Measurements from ENCODE around the gene SNX15.
"Not testable (repeated sequence)": the region's sequence is repeated elsewhere in the genome, so short reads cannot be mapped to it uniquely, and the experiment has no call there.

The SNX15 gene

DNA sequence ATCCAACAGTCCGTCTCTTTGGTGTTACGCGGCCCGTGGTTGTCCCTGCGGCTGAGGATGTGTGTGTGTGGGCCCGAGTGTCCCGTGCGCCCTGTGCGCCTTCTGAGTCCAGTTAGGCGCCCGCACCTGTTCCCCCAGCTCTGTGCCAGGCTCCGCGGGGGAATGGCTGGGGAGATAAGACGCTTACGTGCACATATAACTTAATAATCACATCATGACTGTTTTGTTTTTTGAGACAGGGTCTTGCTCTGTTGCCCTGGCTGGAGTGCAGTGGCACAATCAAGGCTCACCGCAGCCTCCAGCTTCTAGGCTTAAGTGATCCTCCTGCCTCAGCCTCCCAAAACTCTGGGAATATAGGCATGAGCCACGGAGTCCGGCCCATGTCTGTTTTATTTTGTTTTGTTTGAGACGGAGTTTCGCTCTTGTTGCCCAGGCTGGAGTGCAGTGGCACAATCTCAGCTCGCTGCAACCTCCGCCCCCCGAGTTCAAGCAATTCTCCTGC lies 12.5 kb upstream of the SNX15 start:
- DNase-seq: peak in 5 of 56 donors; percentile 30 to 53 (median 40)

DNA sequence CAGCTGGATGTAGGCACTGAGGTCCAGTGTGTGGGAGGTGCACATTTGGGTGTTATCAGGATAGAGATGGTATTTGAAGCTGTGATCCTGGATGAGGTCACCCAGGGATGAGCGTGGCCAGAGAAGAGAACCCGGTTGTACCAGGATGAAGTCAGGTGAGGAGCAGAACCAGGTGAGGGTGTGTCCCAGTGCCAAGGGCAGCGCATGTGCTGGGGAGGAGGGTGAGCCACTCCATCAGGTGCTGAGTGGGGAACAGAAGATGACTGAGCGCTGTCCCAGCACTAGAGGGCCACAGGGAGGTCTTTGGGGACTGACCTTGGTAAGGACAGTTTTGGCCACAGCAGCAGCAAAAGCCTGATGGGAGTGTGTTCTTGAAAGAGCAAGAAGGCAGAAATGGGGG lies 10.5 kb upstream of the SNX15 start:
- DNase-seq: no peak

DNA sequence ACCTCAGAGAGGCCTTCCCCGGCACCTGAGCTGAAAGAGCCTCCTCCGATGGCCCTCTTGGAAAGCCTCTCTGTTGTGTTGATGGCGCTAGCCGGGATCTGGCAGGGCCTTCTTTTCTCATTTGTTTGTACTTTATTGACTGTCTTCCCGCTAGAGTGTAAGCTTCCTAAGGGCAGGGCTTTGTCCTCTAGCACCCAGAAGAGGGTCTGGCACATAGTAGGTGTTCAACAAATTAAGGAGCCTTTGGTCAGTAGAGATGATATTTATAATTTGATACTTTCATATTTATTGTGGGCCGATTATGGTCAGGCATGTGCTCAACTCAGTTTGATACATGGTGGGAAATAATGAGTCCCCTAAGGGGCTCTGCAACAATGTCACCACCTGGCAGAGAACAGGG lies 9.3 kb upstream of the SNX15 start:
- no peak for DNase-seq

DNA sequence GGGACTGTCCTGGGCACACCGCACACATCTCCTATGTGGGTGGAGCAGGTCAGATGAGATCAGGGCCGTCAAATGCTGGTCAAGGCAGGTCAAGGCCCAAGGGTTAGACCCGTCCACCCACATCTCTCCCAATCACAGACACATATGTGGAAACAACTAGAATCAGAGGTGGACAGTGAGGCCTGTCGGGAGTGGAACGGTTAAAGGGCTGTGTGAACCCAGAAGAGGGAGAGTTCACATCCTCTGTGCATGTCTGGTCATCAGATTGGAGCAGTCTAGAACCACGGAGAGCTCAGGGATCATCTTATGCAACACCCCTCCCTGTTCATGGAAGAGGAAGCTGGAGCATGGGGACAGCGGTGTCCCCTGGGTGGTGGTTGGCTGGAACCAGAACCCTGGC lies 7.4 kb upstream of the SNX15 start:
- no peak for DNase-seq

DNA sequence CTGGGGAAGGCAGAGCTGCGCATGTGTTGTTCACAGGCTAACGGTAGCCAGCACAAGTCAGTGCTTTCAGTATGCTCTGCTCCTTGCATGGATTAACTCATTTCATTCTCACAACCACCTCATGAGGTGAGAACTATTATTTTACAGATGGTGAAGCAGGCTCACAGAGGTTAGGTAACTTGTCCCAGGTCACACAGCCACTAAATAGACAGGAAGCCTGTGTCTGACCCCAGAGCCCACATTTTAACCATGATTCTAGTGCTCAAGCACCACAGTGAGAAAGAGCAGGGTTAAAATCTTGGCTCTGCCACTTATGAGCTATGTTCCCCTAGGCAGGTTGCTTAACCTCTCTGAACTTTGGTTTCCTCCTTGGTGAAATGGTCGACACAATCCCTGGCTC lies 6.2 kb upstream of the SNX15 start:
- no peak for DNase-seq

DNA sequence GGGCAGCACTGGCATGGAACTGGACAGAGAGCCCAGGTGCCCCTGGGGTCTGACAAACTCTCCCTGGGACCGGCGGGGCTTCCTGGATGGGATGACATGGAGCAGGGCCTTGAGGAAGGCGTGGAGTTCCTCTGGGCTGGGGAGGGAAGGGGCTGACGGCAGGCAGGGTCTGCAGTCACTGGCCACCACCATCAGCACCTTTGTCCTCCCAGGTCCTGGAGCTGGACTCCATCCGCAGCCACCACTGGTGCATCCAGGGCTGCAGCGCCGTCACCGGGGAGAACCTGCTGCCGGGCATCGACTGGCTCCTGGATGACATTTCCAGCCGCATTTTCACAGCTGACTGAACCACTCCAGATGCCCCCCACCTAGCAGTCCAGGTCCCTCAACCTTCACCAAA lies 5.7 kb upstream of the SNX15 start:
- DNase-seq: no peak

DNA sequence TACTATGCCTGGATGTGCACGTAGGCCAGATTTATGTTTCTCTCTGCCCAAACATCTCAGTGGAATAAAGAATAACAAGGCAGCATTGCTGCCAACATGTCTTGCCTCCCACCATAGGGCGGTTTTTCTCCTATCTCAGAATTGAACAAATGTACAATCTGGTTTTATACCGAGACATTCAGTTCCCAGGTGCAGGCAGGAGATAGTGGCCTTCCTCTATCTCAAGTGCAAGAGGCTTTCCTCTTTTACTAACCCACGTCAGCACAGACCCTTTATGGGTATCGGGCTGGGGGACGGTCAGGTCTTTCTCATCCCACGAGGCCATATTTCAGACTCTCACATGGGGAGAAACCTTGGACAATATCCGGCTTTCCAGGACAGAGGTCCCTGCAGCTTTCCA lies 3.7 kb upstream of the SNX15 start:
- not testable (repeated sequence) for DNase-seq

DNA sequence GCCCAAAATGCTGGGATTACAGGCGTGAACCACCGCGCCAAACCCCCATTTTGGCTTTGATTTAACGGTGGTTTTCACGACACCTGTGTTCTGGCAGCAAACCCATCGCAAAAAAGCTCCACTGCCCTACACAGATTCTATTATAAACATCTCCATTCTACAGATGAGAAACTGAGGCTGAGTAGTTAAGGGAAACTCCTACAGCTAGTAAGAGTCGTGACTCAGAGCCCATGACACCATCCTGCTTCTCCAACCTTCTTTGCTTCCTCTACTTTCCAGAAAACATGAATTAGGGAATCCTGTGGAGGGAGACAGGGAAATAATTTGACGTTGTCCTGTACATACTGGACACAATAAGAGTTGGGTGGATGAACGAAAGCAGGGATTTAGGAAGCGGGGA lies 429 bp upstream of the SNX15 start:
- DNase-seq: no peak

DNA sequence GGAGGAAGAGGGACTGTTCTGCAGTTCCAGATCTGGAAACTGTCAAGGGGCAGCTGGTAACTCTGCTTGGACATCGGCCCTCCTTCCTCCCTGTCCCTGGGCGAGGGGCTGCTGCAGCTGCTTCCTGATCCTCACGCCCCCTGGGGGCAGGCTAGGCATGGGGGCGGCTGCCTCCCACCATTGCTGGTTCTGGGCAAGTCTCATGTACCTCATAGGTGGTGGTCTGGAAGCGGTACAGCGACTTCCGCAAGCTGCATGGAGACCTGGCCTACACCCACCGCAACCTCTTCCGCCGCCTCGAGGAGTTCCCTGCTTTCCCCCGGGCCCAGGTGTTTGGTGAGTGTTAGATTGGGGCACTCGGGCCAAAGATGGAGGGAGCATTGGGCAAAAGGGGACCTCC lies 5.0 kb downstream of the SNX15 start:
- DNase-seq: no peak

DNA sequence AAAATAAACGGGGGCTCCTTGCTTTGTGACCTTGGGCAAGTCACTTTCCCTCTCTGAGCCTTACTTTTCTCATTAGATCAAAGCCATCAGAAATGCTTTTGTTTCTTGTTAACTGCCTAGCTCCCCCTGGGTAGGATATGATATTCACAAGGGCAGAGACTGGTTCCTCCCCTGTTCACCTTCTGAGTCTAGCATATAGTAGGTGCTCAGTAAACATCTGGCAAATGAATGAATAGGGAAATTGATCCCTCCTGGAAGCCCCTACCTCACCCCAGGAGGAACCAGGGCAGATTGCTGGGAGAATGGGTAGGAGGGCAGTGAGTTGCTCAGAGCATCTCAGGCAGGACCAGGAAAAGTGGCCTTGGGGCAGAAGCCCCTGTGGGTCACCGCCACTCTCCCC lies 7.2 kb downstream of the SNX15 start:
- no peak for DNase-seq

DNA sequence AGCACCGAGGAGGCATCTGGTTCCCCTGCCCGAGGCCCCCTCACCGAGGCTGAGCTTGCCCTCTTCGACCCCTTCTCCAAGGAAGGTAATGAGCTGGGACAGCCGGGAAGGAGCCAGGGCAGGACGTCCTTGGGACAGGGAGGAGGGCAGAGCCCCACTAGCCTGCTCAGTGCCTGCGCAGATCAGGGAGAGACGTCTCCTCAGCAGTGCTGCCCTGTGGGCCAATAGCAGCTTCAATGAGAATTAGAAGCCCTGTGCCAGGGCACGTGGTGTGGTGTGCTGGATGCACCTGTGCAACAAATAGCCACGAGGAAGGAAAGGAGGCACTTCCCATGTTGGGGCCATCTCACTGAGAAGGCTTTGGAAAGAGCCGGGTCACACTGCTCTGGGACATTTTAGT lies 8.3 kb downstream of the SNX15 start:
- DNase-seq: no peak

DNA sequence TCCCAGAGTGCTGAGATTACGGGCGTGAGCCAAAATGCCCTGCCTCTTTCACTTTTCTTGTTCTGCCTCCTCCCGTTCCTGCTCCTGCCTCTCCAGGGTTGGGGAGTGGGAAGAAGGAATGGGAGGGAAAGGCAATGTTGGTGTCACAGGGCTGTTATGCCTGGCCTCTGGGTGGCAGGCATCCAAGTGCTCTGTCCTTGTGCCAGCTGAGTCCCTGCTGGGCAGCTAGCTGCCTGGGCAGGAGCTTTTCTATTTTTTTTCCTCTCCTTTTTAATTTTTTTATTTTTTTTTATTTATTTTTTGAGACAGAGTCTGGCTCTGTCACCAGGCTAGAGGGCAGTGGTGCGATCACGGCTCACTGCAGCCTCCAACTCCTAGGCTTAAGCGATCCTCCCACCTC lies 9.7 kb downstream of the SNX15 start:
- peak in 49 of 56 donors; percentile 2 to 83 (median 43) for DNase-seq

DNA sequence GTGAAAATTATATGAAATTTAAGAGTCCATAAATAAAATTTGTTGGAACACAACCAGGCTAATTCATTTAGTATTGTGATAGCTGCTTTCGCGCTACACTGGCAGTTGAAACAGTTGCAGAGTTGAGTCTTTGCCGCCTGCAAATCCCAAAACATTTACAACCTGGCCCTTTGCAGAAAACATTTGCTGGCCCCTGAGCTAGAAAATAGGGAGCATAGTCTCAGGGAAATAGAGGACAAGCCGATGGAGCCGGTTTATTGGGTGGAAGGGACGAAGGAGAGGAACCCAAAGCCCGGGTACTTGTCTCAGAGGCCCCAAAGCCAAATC lies 13.2 kb downstream of the SNX15 start:
- DNase-seq: no peak

DNA sequence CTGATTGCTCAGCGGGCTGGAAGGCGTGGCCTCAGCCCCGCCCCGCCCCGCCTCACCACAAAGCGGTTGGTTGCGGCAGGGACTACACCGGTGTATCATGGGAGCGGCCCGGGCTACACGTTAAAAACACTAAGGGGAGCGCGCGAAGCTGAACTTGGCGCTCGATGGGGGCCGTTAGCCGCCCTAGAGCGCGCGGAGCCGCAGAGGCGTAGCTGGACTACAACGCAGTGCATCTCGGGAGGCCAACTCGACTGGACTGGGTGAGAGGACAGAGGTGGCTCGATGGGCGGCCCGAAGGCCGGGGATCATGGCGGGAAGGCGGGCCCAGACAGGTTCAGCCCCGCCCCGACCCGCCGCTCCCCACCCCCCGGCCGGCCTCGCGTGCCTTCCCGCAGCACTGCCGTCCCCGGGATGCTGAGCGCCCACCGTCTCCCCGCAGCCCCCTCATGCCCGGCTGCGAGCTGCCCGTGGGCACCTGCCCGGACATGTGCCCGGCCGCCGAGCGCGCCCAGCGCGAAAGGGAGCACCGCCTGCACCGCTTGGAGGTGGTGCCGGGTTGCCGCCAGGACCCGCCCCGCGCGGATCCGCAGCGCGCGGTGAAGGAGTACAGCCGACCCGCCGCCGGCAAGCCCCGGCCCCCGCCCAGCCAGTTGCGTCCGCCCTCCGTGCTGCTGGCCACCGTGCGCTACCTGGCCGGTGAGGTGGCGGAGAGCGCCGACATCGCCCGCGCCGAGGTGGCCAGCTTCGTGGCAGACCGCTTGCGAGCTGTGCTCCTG lies 13.8 kb downstream of the SNX15 start, which contains the start of gene SAC3D1:
Gene SAC3D1 (plus strand): TSS at position 364 of the 776 bp plus-strand sequence. CDS start 83 bp downstream, at position 447.
- DNase-seq: peak in 55 of 56 donors; percentile 60 to 97 (median 84)

DNA sequence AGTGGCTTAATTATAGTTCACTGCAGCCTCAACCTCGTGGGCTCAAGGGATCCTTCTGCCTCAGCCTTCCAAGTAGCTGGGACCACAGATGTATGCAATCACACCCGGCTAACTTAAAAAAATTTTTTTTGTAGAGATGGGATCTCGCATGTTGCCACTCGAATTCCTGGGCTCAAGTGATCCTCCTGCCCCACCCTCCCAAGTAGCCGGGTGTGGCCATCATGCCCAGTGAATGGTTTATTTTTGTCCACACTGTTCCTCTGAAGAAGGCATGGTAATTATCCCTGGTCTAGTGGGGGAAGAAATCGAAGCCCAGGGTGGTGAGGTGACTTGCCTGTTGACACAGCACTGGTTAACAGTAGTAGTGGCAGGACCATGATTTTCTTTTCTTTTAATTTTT lies 15.7 kb downstream of the SNX15 start:
- DNase-seq: no peak

DNA sequence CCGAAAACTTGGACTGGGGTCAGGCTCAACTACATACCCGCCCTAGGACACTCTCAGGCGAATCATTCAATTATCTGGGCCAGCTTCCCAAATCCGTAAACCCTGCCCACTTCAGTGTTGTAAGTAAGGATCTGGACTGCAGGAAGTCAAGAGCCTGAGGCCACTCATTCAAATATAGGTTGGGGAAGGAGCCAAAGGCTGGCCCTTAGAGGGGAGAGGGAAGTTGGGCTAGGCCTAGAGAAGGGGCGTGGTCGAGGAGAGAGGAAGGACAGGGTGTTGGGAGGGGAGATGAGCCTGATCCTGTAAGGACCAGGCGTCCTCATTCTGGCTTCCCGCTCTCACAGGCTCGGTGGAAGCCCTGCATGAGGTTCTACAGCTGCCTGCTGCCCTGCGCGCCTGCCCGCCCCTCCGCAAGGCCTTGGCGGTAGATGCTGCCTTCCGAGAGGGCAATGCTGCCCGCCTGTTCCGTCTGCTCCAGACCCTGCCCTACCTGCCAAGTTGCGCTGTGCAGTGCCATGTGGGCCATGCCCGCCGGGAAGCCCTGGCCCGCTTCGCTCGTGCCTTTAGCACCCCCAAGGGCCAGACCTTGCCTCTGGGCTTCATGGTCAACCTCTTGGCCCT lies 16.8 kb downstream of the SNX15 start:
- DNase-seq: peak in 12 of 56 donors; percentile 1 to 21 (median 6)

DNA sequence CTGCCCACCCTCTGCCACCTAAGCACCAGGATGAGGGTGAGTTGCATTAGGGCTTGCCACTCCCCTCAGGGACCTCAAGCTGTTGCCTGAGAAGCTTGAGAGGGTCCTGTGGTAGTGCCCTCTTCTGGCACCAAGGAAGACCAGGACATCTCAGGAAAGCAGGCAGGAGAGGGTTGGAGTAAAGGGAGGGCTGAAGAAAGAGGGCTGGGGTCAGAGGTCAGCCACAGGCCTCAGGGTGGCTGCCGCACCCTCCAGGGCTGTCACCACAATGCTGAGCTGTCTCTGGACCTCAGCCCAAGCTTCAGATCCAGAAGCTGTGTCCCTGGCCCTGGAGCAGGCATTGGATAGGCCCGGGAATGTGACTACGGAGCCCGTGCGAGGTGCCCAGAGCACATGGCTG lies 17.8 kb downstream of the SNX15 start:
- DNase-seq: no peak

DNA sequence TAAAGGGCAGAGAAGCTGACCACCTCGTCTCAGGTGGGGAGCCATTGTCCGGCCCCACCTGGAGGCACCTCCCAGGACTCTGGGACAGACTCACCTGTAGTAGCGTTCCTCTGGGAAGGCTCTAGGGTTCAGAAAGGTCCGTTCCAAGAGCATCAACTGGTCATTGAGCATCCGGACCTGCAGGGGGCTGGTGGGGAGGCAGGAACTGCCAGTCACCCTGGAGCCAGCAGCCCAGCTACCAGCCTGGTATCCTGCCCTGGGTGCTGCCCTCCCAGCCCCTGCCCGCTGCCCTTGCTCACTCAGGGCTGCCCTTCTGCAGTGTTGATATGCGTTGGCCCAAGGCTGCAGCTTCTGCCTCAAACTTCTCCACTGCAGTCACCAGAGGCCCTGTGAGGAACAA lies 18.5 kb downstream of the SNX15 start:
- no peak for DNase-seq

DNA sequence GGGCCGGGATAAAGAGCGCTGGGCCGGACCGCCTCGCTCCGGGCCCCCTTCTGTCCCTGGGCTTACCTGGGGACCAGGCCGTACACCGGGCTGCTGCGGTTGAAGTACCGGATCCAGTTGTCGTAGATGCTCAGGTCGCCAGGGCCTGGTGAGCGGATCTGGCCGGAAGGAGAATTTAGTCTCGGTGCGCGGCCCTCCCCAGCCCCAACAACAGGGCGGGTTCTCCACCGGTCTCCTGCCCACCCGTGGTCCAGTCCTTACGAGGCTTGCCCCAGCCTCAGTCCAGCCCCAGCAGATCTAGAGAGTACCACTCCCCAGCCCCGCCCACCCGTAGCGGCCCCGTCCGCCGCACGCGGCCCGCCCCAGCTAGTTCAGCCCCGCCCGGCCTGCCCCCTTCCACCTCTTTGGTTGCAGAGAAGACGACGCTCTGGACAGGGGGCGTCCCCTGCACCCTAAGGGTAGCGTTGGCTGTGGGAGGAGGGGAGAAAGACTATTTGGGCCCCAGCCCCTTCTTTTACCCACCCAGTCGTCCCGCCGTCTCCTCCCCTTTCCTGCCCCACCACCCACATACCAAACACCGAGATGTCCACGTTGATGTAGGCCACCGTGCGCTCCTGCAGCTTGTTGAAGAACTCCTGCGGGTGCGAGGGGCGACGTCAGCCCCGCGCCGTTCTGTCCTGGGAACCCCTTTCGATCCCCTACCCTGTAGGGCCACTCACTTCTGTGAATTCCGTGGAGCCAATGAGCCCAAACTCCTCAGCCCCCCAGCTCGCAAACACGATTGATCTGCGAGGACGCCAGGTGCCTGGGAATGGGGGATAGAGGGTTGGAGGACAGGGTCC lies 20.6 kb downstream of the SNX15 start:
- DNase-seq: no peak

DNA sequence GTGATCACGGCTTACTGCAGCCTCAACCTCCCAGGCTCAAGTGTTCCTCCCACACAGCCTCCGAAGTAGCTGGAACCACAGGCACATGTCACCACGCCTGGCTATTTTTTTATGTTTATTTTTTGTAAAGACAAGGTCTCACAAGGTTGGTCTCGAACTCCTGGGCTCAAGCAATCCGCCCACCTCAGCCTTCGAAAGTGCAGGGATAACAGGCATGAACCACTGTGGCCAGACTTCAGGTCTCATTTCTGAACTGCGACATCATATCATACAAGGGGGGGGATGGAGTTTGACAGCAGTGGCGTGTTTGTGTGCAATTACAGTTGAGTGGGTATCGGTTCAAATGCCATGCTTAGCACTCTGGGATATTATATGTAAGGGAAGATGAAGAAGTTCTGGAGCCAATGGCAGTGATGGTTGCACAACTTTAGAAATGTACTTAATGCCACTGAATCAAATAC lies 24.2 kb downstream of the SNX15 start:
- no peak for DNase-seq

DNA sequence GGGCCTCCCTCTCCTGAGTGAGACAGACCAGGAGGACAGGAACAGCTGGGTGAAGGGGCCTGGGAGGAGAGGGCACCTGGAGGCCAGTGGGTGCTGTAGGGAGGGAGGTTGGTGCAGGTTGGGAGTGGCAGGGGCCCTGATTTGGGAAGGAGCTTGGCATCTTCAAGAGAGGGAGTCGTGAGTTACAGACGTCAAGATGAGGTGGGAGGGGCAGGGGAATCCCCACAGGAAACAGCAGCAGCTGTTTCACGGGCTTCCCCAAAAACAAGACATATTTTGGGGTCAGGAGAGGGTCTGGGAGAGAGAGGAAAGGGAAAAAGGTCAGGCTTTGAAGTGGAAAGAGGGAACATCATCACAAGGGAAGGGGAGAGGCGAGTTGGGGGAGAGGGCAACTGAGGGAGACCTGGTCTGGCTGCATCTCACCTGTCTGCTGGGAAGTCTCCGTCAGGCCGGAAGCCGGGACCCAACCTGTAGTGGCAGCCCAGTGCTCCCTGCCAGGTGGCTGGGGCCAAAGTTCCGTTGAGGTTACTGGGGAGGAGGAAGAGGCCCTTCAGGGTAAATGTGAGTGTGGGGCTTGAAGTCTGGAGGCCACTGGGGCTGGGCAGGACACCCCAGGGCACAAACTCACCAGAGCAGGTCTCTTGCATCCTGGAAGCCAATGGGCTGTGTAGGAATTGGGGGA lies 26.7 kb downstream of the SNX15 start:
- DNase-seq: no peak

All from nucleus accumbens (tissue), 56 donors.